Measurements from ENCODE around the gene MAG.

Gene MAG

DNA sequence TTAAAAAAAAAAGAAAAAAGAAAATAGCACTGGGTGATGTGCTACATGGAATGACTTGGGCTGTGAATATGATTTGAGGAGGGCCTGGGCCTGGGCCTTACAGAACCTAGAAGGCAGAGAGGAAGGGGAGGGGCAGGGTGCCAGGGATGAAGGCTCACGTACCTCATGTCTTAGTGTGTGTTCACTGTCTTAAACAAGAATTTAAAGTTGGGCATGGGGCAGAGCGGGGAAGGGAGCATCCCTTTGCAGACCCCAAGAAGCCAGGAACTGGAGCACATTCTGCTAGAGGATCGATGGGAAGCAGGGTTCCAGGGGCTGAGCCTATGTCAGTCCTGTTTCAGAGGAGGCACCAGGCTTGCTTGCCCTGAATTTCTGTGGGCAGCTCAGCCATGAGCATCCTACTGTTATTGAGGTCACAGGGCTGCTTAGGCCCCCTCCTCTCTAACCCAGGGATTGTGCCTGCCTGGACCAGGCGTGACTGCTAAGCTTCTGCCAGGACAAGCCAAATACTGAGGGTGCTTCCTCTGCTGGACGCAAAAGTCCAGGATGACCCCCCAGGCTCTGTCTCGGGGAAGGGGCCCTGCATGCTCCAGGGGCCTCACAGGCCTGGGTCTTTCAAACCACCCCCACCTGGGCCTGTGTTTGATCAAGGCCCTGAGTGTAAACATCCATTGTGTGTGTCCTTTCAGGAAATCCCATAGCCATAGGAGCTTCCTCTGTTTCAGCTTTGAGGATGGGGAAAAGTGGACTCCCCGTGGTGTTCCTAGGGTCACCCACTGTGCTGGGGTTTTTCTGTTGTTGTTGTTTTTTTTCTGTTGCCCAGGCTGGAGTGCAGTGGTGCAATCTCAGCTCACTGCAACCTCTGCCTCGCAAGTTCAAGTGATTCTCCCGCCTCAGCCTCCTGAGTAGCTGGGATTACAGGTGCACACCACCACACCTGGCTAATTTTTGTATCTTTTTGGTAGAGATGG is 38.4 kb upstream of the MAG start:
- H3K4me3 ChIP-seq (ENCODE audit: low read depth in 1 of 5, low read length in 5 of 5): no peak overlapping the region
- no peak overlapping the region for H3K27ac ChIP-seq (ENCODE audit: low read depth, low read length)
- no peak overlapping the region for H3K9ac ChIP-seq (ENCODE audit: low read length in 5 of 5)
- peaks cover 0 to 43% (median 7%) of the 10 kb centered on the region in 5 donors for H3K4me1 ChIP-seq (ENCODE audit: control insufficient read depth in 5 of 5, insufficient read depth in 5 of 5, low read length in 5 of 5)
- peaks cover 11 to 25% (median 22%) of the 10 kb centered on the region in 5 donors for H3K27me3 ChIP-seq (ENCODE audit: control insufficient read depth in 5 of 5, insufficient read depth in 4 of 5, low read length in 5 of 5)
- H3K36me3 ChIP-seq (ENCODE audit: control insufficient read depth in 5 of 5, insufficient read depth in 5 of 5, low read length in 5 of 5): peaks cover 0 to 5% (median 0%) of the 10 kb centered on the region in 5 donors
- H3K9me3 ChIP-seq (ENCODE audit: control insufficient read depth in 5 of 5, low read length in 5 of 5): no peaks in the 10 kb centered on the region

DNA sequence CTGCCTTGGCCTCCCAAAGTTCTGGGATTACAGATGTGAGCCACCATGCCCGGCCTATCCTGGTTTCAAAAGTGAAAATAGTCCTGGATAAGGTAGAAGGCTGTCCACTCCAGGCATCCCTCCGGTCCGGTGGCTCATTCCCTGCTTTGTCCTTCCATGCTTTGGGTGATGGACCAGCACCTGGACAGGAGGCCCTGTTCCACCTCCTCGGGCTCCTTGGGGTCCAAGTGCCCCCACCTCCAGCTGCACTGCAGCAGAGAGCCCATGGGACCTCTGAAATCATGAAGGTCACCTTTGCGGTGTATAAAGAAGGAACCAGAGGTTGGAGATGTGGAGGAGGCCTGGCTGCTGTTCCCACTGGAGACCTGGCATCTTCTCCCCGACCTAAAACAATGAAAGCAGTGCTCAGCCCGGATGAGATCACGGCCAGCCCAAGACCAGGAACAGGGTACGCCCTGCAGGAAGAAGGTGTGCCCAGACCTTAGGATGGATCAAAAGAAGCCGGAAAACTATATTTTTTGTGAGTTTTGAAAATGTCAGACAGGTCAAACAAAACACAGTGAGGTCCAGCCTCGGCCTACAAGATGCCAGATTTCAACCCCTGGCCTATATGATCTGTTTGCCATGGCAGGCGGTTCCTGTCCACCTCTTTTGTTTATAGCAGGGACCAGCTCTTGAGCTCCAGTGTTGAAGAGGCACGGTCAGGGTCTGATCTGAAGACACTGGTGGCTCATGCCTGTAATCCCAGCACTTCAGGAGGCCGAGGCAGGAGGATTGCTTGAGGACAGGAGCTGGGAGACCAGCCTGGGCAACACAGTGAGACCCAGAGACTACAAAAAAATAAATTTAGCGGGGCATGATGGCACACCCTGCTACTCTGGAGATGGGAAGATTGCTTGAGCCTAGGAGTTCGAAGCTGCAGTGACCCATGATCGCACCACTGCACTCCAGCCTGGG is 37.3 kb upstream of the MAG start:
- Histone ChIP-seq H3K27me3 (ENCODE audit: control insufficient read depth in 5 of 5, insufficient read depth in 4 of 5, low read length in 5 of 5) (peaks cover 12 to 23% (median 18%) of the 10 kb centered on the region in 5 donors), H3K27ac (ENCODE audit: low read depth, low read length) (no peak overlapping the region), H3K4me1 (ENCODE audit: control insufficient read depth in 5 of 5, insufficient read depth in 5 of 5, low read length in 5 of 5) (peaks cover 0 to 33% (median 0%) of the 10 kb centered on the region in 5 donors), H3K9me3 (ENCODE audit: control insufficient read depth in 5 of 5, low read length in 5 of 5) (no peaks in the 10 kb centered on the region), H3K36me3 (ENCODE audit: control insufficient read depth in 5 of 5, insufficient read depth in 5 of 5, low read length in 5 of 5) (peaks cover 0 to 5% (median 0%) of the 10 kb centered on the region in 5 donors), H3K9ac (ENCODE audit: low read length in 5 of 5) (no peak overlapping the region), H3K4me3 (ENCODE audit: low read depth in 1 of 5, low read length in 5 of 5) (no peak overlapping the region)

DNA sequence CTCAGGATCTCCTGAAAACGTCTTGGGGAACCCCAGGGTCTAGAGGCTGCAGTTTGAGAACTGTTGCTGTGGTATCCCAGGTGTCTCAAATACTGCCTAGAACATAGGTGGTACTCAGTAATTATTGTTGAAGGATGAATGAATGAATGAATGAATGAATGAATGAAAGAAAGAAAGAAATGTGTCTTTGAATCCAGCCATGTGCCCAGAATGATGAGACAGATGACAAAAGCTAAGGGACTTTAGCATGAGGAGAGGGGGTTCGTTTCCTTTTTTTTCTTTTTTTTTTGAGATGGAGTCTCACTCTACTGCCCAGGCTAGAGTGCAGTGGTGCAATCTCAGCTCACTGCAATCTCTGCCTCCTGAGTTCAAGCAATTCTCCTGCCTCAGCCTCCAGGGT is 35.4 kb upstream of the MAG start:
- no peaks in the 10 kb centered on the region for H3K36me3 ChIP-seq (ENCODE audit: control insufficient read depth in 5 of 5, insufficient read depth in 5 of 5, low read length in 5 of 5)
- H3K27ac ChIP-seq (ENCODE audit: low read depth, low read length): no peak overlapping the region

DNA sequence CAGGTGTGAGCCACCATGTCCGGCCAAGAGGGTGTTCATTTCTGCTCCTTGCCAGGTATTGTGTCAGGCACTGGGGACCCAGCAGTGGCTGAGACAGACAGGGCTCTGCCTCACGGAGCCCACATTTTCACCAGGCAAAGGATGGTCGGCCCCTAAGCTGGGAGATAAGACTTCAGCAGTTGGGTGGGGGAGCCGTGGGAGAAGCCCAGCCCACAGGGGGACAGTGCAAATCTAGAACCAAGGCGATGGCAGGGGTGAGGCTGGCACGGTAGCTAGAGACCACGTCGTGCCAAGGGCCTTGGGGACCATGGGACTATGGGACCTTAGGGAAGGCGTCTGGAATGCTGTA is 34.9 kb upstream of the MAG start:
- Histone ChIP-seq H3K9me3 (ENCODE audit: control insufficient read depth in 5 of 5, low read length in 5 of 5) (no peaks in the 10 kb centered on the region), H3K4me1 (ENCODE audit: control insufficient read depth in 5 of 5, insufficient read depth in 5 of 5, low read length in 5 of 5) (peaks cover 0 to 29% (median 0%) of the 10 kb centered on the region in 5 donors), H3K27me3 (ENCODE audit: control insufficient read depth in 5 of 5, insufficient read depth in 4 of 5, low read length in 5 of 5) (peaks cover 4 to 15% (median 12%) of the 10 kb centered on the region in 5 donors), H3K27ac (ENCODE audit: low read depth, low read length) (no peak overlapping the region), H3K9ac (ENCODE audit: low read length in 5 of 5) (no peak overlapping the region), H3K4me3 (ENCODE audit: low read depth in 1 of 5, low read length in 5 of 5) (no peak overlapping the region), H3K36me3 (ENCODE audit: control insufficient read depth in 5 of 5, insufficient read depth in 5 of 5, low read length in 5 of 5) (no peaks in the 10 kb centered on the region)

More for the DNA sequence above, 35.4 kb upstream of the MAG start:
- H3K9ac ChIP-seq (ENCODE audit: low read length in 5 of 5): no peak overlapping the region
- H3K4me1 ChIP-seq (ENCODE audit: control insufficient read depth in 5 of 5, insufficient read depth in 5 of 5, low read length in 5 of 5): peaks cover 0 to 29% (median 0%) of the 10 kb centered on the region in 5 donors
- H3K27me3 ChIP-seq (ENCODE audit: control insufficient read depth in 5 of 5, insufficient read depth in 4 of 5, low read length in 5 of 5): peaks cover 4 to 15% (median 12%) of the 10 kb centered on the region in 5 donors
- no peaks in the 10 kb centered on the region for H3K9me3 ChIP-seq (ENCODE audit: control insufficient read depth in 5 of 5, low read length in 5 of 5)
- H3K4me3 ChIP-seq (ENCODE audit: low read depth in 1 of 5, low read length in 5 of 5): no peak overlapping the region

DNA sequence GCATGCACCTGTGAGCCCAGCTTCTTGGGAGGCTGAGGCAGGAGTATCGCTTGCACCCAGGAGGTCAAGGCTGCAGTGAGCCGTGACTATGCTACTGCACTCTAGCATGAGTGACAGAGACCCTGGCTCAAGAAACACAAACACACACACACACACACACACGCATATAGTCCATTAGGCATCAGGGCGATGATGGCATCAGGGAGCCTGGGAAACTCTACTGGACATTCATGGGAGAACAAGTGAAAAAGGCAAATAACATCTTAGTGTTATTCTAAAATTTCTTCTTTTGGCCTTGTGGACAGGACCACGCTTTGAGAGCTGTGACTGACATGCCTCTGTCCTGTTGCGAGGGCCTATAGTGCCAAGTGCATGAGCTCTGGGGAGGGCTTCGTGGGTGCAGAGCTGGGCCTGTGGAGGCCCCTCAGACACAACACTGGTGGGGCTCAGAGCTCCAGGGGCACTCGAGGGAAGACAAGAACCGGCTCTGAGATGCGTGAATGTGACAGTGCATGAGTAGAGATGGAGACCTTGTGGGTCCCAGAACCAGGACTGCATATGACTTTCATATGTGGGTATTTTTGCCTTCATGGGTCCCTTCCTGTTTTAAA is 31.2 kb upstream of the MAG start:
- Histone ChIP-seq H3K4me3 (ENCODE audit: low read depth in 1 of 5, low read length in 5 of 5) (no peak overlapping the region), H3K27me3 (ENCODE audit: control insufficient read depth in 5 of 5, insufficient read depth in 4 of 5, low read length in 5 of 5) (peaks cover 4 to 15% (median 12%) of the 10 kb centered on the region in 5 donors), H3K4me1 (ENCODE audit: control insufficient read depth in 5 of 5, insufficient read depth in 5 of 5, low read length in 5 of 5) (peaks cover 2 to 30% (median 16%) of the 10 kb centered on the region in 5 donors), H3K9ac (ENCODE audit: low read length in 5 of 5) (no peak overlapping the region), H3K9me3 (ENCODE audit: control insufficient read depth in 5 of 5, low read length in 5 of 5) (no peaks in the 10 kb centered on the region), H3K27ac (ENCODE audit: low read depth, low read length) (no peak overlapping the region), H3K36me3 (ENCODE audit: control insufficient read depth in 5 of 5, insufficient read depth in 5 of 5, low read length in 5 of 5) (peaks cover 0 to 4% (median 0%) of the 10 kb centered on the region in 5 donors)

DNA sequence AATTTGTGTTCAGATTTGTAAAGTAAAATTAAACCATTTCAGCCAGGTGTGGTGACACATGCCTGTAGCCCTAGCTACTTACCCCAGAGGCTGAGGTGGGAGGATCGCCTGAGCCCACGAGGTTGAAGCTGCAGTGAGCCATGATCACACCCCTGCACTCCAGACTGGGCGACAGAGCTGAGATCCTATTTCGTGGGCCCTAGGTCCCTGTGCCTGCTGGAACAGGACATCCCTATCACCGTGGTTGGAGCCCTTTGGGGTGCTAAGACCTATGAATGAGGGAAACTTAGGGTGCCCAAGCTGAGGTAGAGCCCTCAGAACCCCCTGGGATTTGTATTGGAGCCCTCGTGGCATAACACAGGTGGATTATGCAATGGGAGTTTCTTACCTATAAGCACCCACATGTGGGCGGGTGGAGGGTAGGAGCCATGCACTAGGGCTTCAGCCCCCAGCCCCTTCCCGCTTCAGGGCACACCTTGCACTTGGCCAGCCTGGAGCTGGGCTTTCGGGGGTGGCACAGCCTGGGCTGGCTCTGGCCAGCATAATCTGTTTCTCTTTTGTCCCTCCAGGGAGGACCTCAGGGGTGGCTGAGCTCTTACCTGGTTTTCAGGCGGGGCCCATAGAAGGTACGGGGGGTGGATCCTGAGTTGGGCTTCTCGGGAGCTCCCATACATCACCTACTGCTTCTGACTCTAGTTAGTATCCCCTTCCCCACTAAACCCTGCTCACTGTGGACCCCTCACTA is 30.4 kb upstream of the MAG start:
- H3K27ac ChIP-seq (ENCODE audit: low read depth, low read length): no peak overlapping the region
- no peaks in the 10 kb centered on the region for H3K9me3 ChIP-seq (ENCODE audit: control insufficient read depth in 5 of 5, low read length in 5 of 5)
- no peak overlapping the region for H3K4me3 ChIP-seq (ENCODE audit: low read depth in 1 of 5, low read length in 5 of 5)
- peaks cover 0 to 4% (median 0%) of the 10 kb centered on the region in 5 donors for H3K36me3 ChIP-seq (ENCODE audit: control insufficient read depth in 5 of 5, insufficient read depth in 5 of 5, low read length in 5 of 5)
- H3K9ac ChIP-seq (ENCODE audit: low read length in 5 of 5): no peak overlapping the region
- peaks cover 4 to 15% (median 12%) of the 10 kb centered on the region in 5 donors for H3K27me3 ChIP-seq (ENCODE audit: control insufficient read depth in 5 of 5, insufficient read depth in 4 of 5, low read length in 5 of 5)
- H3K4me1 ChIP-seq (ENCODE audit: control insufficient read depth in 5 of 5, insufficient read depth in 5 of 5, low read length in 5 of 5): peaks cover 2 to 36% (median 24%) of the 10 kb centered on the region in 5 donors

DNA sequence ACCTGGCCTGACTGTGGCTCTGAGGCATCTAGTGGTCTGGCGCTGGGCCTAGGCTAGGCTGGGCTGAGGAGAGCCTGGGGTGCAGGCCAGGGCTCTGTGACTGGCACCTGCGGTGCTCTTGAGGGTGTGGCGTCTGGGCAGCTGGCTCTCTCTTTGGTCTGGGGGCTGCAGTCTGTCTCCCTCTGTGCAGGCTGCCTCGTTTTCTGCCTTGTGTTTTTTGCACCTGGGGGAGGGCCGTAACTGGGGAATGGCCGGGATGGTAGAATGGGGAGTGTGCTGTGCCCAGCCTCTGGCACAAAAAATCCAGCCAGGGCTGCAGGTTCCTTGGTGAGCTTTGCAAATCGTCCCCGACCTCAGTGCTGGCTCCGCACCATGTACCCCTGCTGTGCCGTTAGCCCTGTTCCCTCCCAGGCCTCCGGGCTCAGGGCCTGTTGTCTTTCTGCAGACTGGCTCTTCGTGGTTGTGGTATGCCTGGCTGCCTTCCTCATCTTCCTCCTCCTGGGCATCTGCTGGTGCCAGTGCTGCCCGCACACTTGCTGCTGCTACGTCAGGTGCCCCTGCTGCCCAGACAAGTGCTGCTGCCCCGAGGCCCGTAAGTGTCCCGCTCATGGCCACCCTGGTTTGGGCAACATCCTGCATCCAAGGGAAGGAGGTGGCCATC is 29.7 kb upstream of the MAG start:
- Histone ChIP-seq H3K4me3 (ENCODE audit: low read depth in 1 of 5, low read length in 5 of 5) (no peak overlapping the region), H3K27me3 (ENCODE audit: control insufficient read depth in 5 of 5, insufficient read depth in 4 of 5, low read length in 5 of 5) (peaks cover 4 to 12% (median 9%) of the 10 kb centered on the region in 5 donors), H3K36me3 (ENCODE audit: control insufficient read depth in 5 of 5, insufficient read depth in 5 of 5, low read length in 5 of 5) (peaks cover 0 to 4% (median 0%) of the 10 kb centered on the region in 5 donors), H3K4me1 (ENCODE audit: control insufficient read depth in 5 of 5, insufficient read depth in 5 of 5, low read length in 5 of 5) (peaks cover 4 to 41% (median 31%) of the 10 kb centered on the region in 5 donors), H3K9me3 (ENCODE audit: control insufficient read depth in 5 of 5, low read length in 5 of 5) (no peaks in the 10 kb centered on the region), H3K9ac (ENCODE audit: low read length in 5 of 5) (no peak overlapping the region), H3K27ac (ENCODE audit: low read depth, low read length) (no peak overlapping the region)

DNA sequence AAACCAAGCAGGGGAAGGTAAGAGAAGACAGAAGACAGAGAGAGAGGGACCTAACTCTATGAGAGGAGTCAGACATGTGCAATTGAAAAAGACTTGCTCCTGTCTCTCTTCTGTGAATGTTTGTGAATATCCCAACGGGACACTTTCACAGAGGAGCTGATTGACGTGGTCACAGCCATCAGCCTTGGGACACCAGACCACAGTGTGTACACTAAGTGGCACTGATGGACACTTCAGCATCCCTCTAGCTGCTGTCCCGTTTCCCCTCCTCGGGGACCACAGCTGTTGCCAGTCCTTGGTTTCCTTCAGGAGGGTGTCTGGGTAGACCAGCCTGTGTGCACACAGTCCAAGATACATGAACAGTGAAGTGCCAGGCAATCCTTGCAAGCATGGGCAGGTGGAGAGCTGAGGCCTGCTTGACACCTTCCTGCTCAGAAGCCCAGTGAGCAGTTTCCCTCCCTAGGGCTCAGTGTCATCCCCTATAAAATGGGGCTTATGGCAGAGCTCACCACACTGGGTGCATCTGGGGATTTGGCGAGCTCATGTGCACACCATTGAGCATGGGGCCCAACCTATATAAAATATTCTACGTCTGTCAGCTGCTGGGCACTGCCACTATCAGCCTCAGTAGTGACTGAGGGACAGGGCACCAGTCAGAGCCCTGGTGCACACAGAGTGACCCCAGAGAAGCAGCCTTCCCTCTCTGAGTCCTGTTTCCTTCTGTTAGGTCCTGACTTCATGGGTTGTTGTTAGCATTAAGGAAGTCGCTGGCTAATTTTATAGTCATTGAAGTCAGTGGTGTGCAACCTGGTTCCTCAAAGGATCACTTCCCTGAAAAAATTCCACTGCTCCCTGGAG is 27.5 kb upstream of the MAG start:
- Histone ChIP-seq H3K27ac (ENCODE audit: low read depth, low read length) (no peak overlapping the region), H3K9ac (ENCODE audit: low read length in 5 of 5) (no peak overlapping the region)

More for the DNA sequence above, 27.5 kb upstream of the MAG start:
- Histone ChIP-seq H3K4me3 (ENCODE audit: low read depth in 1 of 5, low read length in 5 of 5) (no peak overlapping the region), H3K27me3 (ENCODE audit: control insufficient read depth in 5 of 5, insufficient read depth in 4 of 5, low read length in 5 of 5) (no peaks in the 10 kb centered on the region), H3K9me3 (ENCODE audit: control insufficient read depth in 5 of 5, low read length in 5 of 5) (no peaks in the 10 kb centered on the region), H3K36me3 (ENCODE audit: control insufficient read depth in 5 of 5, insufficient read depth in 5 of 5, low read length in 5 of 5) (peaks cover 0 to 4% (median 0%) of the 10 kb centered on the region in 5 donors), H3K4me1 (ENCODE audit: control insufficient read depth in 5 of 5, insufficient read depth in 5 of 5, low read length in 5 of 5) (peaks cover 4 to 39% (median 34%) of the 10 kb centered on the region in 5 donors)

Measured in subcutaneous abdominal adipose tissue (tissue), 5 donors.